ENCODE measurements around the gene ZNF181. TPM values are rescaled to one million over a fixed set of nuclear protein-coding genes. Genes with fewer than 3 reads are reported as not detected.

ZNF181 gene
- total and polyA plus RNA-seq, 2 experiments from 2014 or later: 7.4 to 18.9 TPM

DNA sequence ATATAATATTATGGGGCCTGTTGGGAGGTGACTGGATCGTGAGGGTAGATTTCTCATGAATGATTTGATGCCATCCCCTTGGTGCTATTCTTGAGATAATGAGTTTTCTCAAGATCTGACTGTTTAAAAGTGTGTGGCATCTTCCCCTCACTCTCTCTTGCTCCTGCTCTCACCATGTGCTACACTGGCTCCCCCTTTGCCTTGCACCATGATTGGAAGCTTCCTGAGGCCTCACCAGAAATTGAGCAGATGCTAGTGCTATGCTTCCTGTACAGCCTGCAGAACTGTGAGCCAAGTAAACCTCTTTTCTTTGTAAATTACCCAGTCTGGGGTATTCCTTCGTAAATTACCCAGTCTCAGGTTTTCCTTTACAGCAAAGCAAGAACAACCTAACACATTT, 40.8 kb downstream of the ZNF181 start:
- Histone ChIP-seq H3K9me2 (ENCODE audit: insufficient read depth) (peaks cover 10% of the 10 kb centered on the region; the same call in 1 of the 2 replicates), H3K4me1 (ENCODE audit: insufficient read depth) (no peaks in the 10 kb centered on the region; the same call in 1 of the 2 replicates), H3K27ac (ENCODE audit: low read depth) (no peak overlapping the region), H3F3A (replicated peaks; ENCODE audit: low read depth) (no peaks in the 10 kb centered on the region), H3K4me2 (no peak overlapping the region), H3K4me3 (no peak overlapping the region), H3K27me3 (ENCODE audit: insufficient read depth) (peaks cover 7% of the 10 kb centered on the region; the same call in 1 of the 2 replicates), H2AFZ (no peak overlapping the region), H3K36me3 (ENCODE audit: insufficient read depth) (no peaks in the 10 kb centered on the region), H3K79me2 (replicated peaks; ENCODE audit: insufficient read depth) (no peaks in the 10 kb centered on the region), H4K20me1 (replicated peaks; ENCODE audit: insufficient read depth) (no peaks in the 10 kb centered on the region)
- peaks cover 12% of the 10 kb centered on the region for H3K27me3 Mint-ChIP-seq (ENCODE audit: insufficient read depth, low read depth, poor library complexity)
- TF ChIP-seq, protein P1, sequence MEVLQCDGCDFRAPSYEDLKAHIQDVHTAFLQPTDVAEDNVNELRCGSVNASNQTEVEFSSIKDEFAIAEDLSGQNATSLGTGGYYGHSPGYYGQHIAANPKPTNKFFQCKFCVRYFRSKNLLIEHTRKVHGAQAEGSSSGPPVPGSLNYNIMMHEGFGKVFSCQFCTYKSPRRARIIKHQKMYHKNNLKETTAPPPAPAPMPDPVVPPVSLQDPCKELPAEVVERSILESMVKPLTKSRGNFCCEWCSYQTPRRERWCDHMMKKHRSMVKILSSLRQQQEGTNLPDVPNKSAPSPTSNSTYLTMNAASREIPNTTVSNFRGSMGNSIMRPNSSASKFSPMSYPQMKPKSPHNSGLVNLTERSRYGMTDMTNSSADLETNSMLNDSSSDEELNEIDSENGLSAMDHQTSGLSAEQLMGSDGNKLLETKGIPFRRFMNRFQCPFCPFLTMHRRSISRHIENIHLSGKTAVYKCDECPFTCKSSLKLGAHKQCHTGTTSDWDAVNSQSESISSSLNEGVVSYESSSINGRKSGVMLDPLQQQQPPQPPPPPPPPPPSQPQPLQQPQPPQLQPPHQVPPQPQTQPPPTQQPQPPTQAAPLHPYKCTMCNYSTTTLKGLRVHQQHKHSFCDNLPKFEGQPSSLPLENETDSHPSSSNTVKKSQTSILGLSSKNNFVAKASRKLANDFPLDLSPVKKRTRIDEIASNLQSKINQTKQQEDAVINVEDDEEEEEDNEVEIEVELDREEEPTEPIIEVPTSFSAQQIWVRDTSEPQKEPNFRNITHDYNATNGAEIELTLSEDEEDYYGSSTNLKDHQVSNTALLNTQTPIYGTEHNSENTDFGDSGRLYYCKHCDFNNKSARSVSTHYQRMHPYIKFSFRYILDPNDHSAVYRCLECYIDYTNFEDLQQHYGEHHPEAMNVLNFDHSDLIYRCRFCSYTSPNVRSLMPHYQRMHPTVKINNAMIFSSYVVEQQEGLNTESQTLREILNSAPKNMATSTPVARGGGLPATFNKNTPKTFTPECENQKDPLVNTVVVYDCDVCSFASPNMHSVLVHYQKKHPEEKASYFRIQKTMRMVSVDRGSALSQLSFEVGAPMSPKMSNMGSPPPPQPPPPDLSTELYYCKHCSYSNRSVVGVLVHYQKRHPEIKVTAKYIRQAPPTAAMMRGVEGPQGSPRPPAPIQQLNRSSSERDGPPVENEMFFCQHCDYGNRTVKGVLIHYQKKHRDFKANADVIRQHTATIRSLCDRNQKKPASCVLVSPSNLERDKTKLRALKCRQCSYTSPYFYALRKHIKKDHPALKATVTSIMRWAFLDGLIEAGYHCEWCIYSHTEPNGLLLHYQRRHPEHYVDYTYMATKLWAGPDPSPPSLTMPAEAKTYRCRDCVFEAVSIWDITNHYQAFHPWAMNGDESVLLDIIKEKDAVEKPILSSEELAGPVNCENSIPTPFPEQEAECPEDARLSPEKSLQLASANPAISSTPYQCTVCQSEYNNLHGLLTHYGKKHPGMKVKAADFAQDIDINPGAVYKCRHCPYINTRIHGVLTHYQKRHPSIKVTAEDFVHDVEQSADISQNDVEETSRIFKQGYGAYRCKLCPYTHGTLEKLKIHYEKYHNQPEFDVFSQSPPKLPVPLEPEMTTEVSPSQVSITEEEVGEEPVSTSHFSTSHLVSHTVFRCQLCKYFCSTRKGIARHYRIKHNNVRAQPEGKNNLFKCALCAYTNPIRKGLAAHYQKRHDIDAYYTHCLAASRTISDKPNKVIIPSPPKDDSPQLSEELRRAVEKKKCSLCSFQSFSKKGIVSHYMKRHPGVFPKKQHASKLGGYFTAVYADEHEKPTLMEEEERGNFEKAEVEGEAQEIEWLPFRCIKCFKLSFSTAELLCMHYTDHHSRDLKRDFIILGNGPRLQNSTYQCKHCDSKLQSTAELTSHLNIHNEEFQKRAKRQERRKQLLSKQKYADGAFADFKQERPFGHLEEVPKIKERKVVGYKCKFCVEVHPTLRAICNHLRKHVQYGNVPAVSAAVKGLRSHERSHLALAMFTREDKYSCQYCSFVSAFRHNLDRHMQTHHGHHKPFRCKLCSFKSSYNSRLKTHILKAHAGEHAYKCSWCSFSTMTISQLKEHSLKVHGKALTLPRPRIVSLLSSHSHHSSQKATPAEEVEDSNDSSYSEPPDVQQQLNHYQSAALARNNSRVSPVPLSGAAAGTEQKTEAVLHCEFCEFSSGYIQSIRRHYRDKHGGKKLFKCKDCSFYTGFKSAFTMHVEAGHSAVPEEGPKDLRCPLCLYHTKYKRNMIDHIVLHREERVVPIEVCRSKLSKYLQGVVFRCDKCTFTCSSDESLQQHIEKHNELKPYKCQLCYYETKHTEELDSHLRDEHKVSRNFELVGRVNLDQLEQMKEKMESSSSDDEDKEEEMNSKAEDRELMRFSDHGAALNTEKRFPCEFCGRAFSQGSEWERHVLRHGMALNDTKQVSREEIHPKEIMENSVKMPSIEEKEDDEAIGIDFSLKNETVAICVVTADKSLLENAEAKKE (CRISPR knock-in tag; IDR thresholded peaks at IDR 0.05): no peak
- no peak for TF ChIP-seq ZNF114 (CRISPR knock-in tag; IDR thresholded peaks at IDR 0.05)
- no peak for TF ChIP-seq POLR2AphosphoS5 (IDR thresholded peaks at IDR 0.05; ENCODE audit: low read depth)
- TF ChIP-seq STAT1 (IDR thresholded peaks at IDR 0.05; ENCODE audit: unreplicated experiment): no peak
- TF ChIP-seq, protein P2, sequence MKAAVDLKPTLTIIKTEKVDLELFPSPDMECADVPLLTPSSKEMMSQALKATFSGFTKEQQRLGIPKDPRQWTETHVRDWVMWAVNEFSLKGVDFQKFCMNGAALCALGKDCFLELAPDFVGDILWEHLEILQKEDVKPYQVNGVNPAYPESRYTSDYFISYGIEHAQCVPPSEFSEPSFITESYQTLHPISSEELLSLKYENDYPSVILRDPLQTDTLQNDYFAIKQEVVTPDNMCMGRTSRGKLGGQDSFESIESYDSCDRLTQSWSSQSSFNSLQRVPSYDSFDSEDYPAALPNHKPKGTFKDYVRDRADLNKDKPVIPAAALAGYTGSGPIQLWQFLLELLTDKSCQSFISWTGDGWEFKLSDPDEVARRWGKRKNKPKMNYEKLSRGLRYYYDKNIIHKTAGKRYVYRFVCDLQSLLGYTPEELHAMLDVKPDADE (IDR thresholded peaks at IDR 0.05): no peak
- TF ChIP-seq, protein P3, sequence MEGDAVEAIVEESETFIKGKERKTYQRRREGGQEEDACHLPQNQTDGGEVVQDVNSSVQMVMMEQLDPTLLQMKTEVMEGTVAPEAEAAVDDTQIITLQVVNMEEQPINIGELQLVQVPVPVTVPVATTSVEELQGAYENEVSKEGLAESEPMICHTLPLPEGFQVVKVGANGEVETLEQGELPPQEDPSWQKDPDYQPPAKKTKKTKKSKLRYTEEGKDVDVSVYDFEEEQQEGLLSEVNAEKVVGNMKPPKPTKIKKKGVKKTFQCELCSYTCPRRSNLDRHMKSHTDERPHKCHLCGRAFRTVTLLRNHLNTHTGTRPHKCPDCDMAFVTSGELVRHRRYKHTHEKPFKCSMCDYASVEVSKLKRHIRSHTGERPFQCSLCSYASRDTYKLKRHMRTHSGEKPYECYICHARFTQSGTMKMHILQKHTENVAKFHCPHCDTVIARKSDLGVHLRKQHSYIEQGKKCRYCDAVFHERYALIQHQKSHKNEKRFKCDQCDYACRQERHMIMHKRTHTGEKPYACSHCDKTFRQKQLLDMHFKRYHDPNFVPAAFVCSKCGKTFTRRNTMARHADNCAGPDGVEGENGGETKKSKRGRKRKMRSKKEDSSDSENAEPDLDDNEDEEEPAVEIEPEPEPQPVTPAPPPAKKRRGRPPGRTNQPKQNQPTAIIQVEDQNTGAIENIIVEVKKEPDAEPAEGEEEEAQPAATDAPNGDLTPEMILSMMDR (conservative IDR thresholded peaks at IDR 0.05; ENCODE audit: low read depth in 2 of 2): no peak
- TF ChIP-seq, protein P4, sequence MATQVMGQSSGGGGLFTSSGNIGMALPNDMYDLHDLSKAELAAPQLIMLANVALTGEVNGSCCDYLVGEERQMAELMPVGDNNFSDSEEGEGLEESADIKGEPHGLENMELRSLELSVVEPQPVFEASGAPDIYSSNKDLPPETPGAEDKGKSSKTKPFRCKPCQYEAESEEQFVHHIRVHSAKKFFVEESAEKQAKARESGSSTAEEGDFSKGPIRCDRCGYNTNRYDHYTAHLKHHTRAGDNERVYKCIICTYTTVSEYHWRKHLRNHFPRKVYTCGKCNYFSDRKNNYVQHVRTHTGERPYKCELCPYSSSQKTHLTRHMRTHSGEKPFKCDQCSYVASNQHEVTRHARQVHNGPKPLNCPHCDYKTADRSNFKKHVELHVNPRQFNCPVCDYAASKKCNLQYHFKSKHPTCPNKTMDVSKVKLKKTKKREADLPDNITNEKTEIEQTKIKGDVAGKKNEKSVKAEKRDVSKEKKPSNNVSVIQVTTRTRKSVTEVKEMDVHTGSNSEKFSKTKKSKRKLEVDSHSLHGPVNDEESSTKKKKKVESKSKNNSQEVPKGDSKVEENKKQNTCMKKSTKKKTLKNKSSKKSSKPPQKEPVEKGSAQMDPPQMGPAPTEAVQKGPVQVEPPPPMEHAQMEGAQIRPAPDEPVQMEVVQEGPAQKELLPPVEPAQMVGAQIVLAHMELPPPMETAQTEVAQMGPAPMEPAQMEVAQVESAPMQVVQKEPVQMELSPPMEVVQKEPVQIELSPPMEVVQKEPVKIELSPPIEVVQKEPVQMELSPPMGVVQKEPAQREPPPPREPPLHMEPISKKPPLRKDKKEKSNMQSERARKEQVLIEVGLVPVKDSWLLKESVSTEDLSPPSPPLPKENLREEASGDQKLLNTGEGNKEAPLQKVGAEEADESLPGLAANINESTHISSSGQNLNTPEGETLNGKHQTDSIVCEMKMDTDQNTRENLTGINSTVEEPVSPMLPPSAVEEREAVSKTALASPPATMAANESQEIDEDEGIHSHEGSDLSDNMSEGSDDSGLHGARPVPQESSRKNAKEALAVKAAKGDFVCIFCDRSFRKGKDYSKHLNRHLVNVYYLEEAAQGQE (IDR thresholded peaks at IDR 0.05; ENCODE audit: unreplicated experiment): no peak
- TF ChIP-seq EZH2phosphoT487 (IDR thresholded peaks at IDR 0.05; ENCODE audit: unreplicated experiment): no peak
- no peak for TF ChIP-seq JUNB (IDR thresholded peaks at IDR 0.05; ENCODE audit: unreplicated experiment)
- ATAC-seq (no peak), DNase-seq (ENCODE audit: low spot score) (no peak)
- H3K4me1 Mint-ChIP-seq: peaks cover 8% of the 10 kb centered on the region
- peaks cover 25% of the 10 kb centered on the region for H3K9me3 Mint-ChIP-seq
- no peaks in the 10 kb centered on the region; the same call in 2 of the 3 replicates for H3K36me3 Mint-ChIP-seq (ENCODE audit: low read depth)
- no peak overlapping the region for H3K4me3 Mint-ChIP-seq
- H3K27ac Mint-ChIP-seq: no peak overlapping the region
